ENCODE data around the gene CLBA1.

CLBA1 gene

DNA sequence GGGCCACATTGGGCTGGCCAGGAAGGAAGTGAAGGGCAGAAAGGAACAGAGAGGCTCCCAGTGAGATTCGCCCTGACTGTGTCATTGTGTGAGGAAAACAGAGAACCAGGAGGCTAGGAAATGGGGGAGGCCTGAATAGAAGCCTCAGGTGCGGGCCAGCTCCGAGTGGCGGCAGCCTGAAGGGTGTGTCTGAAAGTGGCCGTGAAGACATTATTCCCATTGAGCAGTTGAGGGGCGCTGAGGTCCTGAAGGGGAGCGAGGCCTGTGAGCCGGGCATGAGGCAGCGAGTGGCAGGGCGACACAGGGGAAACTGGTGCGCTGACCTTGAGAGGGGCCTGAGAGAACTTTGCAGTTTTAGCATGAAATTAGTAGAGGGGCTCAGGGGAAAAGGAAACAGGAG is 6.9 kb downstream of the CLBA1 start:
- no peak for FAIRE-seq
- DNase-seq (ENCODE audit: insufficient read length) = no peak
- no peak for TF ChIP-seq POLR2A (IDR thresholded peaks at IDR 0.05; ENCODE audit: low read depth, low read length)
- no peak for TF ChIP-seq TAF1 (IDR thresholded peaks at IDR 0.05; ENCODE audit: borderline replicate concordance, low read depth, low read length)
- no peak for TF ChIP-seq POLR2AphosphoS5 (IDR thresholded peaks at IDR 0.05; ENCODE audit: low read depth, low read length)

DNA sequence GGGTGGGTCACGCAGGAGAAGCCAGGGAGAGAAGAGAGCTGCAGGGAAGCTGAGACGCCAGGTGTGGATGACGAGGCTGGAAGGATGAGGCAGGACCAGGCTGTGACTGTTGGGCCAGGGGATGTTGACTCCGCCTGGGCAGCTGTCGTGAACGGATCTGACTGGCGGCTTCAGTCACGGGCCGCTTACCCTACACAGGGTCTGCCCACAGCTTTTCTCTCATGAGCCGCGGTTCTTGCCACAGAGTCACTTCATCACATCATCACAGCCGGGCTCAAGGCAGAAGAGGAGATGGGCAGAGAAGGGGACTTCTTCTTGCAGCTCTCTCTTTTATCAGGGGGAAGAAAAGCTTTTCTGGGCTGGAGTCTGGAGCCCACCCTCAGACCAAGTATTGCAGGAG is 7.7 kb downstream of the CLBA1 start:
- TF ChIP-seq POLR2AphosphoS5 (IDR thresholded peaks at IDR 0.05; ENCODE audit: low read depth, low read length) (no peak), POLR2A (IDR thresholded peaks at IDR 0.05; ENCODE audit: low read depth, low read length) (no peak), TAF1 (IDR thresholded peaks at IDR 0.05; ENCODE audit: borderline replicate concordance, low read depth, low read length) (no peak)
- DNase-seq (ENCODE audit: insufficient read length) (no peak), FAIRE-seq (no peak)

DNA sequence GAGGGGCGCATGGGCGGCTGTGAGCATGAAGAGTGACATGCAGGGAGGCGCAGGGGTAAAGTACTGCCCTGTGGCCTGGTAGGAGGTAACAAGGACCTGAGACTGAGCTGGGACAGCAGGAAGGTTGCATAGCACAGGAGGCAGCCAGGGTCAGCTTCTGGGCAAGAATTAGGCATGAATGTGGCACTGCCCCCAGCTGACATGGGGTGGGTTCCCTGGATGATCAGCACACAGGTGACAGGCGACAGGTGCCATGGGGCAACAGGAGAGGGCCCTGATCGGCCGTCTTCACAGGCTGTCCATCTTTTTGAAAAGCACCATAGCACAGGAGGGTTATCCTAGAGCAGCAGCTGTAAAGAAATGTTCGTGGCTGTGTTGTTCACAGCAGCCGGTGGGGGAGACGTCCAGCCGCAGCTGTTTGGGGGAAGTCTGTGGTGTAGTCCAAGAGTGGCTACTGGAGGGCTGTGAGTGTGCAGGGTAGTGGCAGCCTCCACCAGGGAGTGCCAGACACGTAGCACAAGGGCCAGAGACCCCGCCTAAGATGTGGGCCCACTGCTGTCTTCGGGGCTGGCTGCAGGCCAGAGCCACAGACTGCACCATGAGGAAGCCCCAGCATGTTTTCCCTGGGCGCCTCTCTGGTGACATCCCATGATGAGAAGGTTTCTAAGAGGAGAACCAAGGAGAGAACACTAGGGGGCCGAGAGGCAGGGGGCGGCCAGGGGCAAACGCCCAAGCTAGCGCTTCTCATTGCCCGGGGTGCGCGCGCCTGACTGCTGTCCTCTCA is 8.4 kb downstream of the CLBA1 start:
- FAIRE-seq (no peak), DNase-seq (ENCODE audit: insufficient read length) (no peak)
- TF ChIP-seq POLR2AphosphoS5 (IDR thresholded peaks at IDR 0.05; ENCODE audit: low read depth, low read length) (no peak), TAF1 (IDR thresholded peaks at IDR 0.05; ENCODE audit: borderline replicate concordance, low read depth, low read length) (no peak), POLR2A (IDR thresholded peaks at IDR 0.05; ENCODE audit: low read depth, low read length) (no peak)

DNA sequence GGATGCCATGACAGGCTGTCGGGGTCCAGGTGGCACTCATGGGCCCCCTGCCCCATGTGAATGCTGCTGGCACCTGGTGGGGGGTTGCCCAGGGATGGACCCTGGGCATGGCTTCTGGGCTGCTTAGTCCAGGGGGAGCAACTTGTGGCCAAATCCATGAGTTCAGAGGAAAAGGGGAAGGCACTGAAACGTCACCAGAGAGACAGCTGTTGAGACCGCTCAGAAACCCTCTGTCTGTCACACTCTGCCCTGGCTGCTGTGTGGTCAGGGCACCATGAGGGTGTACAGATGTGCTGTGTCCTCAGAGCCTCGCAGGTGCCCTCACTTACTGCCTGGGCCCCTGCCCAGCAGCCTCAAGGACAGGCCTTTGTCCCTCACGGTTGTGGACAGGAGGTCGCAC is 9.4 kb downstream of the CLBA1 start:
- DNase-seq (ENCODE audit: insufficient read length) (no peak), FAIRE-seq (no peak)
- TF ChIP-seq TAF1 (IDR thresholded peaks at IDR 0.05; ENCODE audit: borderline replicate concordance, low read depth, low read length) (no peak), POLR2AphosphoS5 (IDR thresholded peaks at IDR 0.05; ENCODE audit: low read depth, low read length) (no peak), POLR2A (IDR thresholded peaks at IDR 0.05; ENCODE audit: low read depth, low read length) (no peak)

DNA sequence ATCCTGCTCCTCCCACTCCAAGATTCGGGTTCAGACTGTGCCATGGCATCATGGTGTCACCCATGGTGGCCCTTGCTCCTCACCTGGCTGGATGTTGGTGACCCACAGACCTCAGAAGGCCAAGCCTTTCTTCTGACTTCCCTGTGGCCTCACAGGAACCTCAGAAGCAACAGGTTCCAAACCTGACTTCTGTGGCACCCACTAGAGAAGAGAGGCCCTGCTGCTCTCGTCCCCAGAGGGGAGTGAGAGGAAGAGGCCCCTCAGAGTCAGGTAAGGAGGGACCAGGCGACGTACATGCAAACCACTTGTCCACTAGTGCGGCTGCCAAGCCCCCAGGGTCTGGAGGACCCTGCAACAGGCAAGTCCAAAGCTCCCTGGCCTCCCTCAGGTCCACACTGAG is 10.4 kb downstream of the CLBA1 start:
- no peak for TF ChIP-seq POLR2A (IDR thresholded peaks at IDR 0.05; ENCODE audit: low read depth, low read length)
- no peak for TF ChIP-seq TAF1 (IDR thresholded peaks at IDR 0.05; ENCODE audit: borderline replicate concordance, low read depth, low read length)
- no peak for TF ChIP-seq POLR2AphosphoS5 (IDR thresholded peaks at IDR 0.05; ENCODE audit: low read depth, low read length)
- no peak for DNase-seq (ENCODE audit: insufficient read length)
- no peak for FAIRE-seq

DNA sequence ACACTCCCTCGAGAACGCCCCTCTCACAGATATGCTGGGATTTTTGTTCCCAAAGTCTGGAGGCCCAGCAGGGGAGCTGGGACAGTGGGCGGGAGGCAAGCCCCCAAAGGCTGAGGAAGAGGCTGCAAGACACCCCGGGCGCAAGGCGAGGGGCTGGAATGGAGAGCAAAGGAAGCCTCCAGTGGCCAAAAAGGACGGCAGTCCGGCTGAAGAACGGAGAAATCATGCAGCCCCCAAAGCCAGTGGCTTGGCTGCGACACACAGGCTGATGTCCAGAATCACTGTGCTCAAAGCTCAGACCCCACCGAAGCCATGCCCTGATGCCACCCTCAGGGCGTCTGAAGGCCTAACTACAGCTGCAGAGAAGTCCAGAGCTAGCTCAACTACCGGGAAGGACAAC is 10.9 kb downstream of the CLBA1 start:
- no peak for DNase-seq (ENCODE audit: insufficient read length)
- no peak for TF ChIP-seq POLR2A (IDR thresholded peaks at IDR 0.05; ENCODE audit: low read depth, low read length)
- no peak for TF ChIP-seq TAF1 (IDR thresholded peaks at IDR 0.05; ENCODE audit: borderline replicate concordance, low read depth, low read length)
- TF ChIP-seq POLR2AphosphoS5 (IDR thresholded peaks at IDR 0.05; ENCODE audit: low read depth, low read length) = no peak
- no peak for FAIRE-seq

DNA sequence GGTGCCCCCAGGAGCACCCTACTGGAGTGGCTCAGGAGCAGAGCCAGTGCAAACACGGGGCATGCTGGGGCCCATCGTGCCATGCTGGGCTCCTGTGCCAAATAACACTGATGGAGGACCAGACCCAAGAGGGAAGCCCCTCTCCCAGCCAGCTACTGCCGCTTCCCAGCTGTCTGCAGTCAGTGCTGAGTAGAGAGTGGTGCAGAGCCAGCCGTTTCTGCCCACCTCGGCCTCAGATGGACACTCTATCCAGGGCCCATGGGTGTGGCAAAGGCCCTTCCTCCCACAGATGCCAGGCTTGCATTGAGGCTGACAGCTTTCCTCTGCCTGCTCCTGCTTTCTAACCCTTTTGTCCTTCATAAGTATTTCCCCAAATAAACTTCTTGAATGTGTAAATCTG is 13.2 kb downstream of the CLBA1 start:
- DNase-seq (ENCODE audit: insufficient read length) (no peak), FAIRE-seq (no peak)
- TF ChIP-seq TAF1 (IDR thresholded peaks at IDR 0.05; ENCODE audit: borderline replicate concordance, low read depth, low read length) (no peak), POLR2AphosphoS5 (IDR thresholded peaks at IDR 0.05; ENCODE audit: low read depth, low read length) (no peak), POLR2A (IDR thresholded peaks at IDR 0.05; ENCODE audit: low read depth, low read length) (no peak)

DNA sequence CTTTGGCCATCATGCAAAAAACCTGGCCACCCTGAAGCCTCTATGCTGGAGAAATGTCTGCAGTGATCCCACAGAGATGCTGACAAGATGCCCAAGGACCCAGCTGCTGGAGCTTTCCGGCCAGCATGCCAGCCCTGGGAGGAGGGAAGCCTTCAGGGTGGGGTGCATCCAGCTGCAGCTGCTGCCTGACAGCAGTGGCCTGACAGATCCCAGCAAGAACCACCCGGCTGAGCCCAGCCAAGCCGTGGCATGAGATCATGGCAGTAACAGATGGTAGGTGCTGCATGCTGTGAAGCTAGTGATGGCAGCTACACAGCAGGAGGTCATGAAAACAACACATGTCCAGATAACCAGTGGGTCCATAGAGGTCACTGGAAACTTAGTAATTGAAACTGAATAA is 13.8 kb downstream of the CLBA1 start:
- no peak for TF ChIP-seq TAF1 (IDR thresholded peaks at IDR 0.05; ENCODE audit: borderline replicate concordance, low read depth, low read length)
- TF ChIP-seq POLR2A (IDR thresholded peaks at IDR 0.05; ENCODE audit: low read depth, low read length) = no peak
- no peak for TF ChIP-seq POLR2AphosphoS5 (IDR thresholded peaks at IDR 0.05; ENCODE audit: low read depth, low read length)
- FAIRE-seq = no peak
- DNase-seq (ENCODE audit: insufficient read length) = no peak

DNA sequence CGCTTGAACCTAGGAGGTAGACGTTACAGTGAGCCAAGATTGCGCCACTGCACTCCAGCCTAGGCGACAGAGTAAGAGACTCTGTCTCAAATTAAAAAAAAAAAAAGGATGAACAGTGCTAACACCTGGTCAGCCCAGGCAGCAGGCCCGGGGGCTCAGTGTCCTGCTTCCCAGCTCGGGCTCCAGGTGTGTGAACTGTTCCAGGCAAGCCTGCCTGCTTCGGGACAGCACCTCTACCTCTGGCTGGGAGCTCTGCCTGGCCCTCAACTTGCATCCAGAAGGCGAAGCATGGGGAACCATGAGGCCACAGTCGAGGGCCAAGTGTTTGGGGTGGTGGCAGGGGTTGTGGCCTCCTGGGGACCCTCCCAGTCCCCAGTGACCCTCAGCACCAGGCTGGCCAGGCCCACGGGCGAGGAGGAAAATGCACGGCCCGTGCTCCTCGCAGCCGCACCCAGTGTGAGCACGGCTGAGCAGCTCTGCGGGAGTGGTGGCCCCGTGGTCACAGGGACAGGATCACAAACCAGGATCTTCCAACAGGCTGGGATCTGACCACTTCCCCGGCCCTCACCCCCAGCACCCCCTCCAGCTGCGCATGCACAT is 19.8 kb downstream of the CLBA1 start:
- no peak for DNase-seq (ENCODE audit: insufficient read length)
- FAIRE-seq = no peak
- TF ChIP-seq POLR2AphosphoS5 (IDR thresholded peaks at IDR 0.05; ENCODE audit: low read depth, low read length) = no peak; the same call in 1 of the 2 replicates
- TF ChIP-seq POLR2A (IDR thresholded peaks at IDR 0.05; ENCODE audit: low read depth, low read length) = no peak
- TF ChIP-seq TAF1 (IDR thresholded peaks at IDR 0.05; ENCODE audit: borderline replicate concordance, low read depth, low read length) = no peak

DNA sequence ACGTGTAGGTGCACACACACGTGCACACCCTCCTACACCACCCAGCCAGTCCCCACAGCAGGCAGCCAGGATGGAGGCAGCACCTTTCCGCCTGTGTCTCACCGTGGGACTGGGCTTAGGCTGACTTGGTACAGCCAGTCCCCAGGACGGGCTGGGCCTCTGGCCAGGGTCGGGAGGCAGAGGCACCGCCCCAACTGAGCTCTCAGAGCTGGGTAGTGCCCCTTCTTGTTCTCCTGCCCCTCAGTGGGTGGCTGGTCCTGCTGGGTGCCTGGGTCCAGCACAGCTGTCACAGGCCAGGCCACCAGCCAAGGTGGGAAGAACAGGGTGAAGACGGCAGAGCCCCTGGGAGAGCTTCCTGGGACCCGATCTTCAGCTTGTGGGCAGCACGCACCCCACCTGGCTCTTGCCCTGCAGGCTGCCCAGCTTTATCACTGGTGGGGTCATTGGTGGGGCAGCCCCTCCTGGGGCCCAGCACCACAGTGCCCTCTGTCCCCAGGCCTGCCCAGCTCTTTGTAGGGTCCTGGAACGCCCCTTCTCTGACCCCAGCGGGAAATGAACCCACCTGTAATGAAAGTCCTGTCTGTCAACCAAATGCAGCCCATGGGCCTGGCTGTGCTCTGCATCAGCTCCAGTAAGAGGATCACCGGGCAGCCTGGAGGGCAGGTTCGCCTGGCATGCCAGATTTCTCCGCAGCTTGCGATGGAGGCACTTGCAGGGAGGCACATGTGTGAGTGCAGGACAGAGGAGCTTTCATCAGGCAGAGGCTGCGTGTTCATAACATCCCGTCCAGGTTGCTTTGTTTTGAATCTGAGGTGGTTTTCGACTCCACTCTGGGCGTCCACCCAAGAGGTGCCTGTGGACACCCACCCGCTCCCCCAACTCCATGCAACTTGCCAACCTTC is 20.6 kb downstream of the CLBA1 start:
- FAIRE-seq (no peak), DNase-seq (ENCODE audit: insufficient read length) (no peak)
- peak; percentile 55 for TF ChIP-seq POLR2AphosphoS5 (IDR thresholded peaks at IDR 0.05; ENCODE audit: low read depth, low read length)
- no peak for TF ChIP-seq TAF1 (IDR thresholded peaks at IDR 0.05; ENCODE audit: borderline replicate concordance, low read depth, low read length)
- TF ChIP-seq POLR2A (IDR thresholded peaks at IDR 0.05; ENCODE audit: low read depth, low read length) = peak; percentile 38; the same call in 1 of the 2 replicates

DNA sequence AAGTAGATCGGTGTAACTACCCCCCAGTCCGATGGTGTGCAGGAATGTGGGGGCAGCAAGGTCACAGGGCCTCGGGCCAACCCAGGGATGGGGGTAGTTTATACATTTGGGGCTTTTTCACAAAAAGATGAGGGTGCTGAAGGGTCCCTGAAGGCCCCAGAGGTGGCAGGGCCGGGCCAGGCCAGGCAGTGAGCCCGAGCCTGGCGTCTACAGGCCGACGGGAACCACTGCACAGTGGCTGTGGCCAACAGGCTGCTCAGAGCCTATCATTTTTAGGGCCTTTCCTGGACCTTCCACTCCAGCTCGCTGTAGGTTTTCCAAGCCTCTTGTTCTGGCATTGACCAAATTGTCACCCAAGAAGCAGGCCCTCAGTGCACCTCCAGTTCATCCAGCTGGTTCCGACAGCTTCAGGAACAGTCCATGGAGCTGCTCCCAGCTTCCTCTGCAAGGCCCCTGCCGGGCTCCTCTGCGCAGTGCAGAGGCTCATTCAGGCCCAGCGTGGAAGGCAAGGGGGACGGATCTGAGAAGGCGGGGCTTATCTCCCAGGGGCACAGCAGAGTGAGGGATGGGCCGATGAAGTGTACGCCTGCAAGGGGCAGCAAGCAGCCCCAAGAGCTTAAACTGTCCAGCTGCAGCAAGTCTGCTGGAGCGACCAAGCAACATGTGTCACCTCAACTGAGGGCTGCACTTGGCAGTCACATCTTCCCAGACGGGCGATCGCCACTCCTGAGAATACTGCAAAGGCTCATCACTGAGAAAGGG is 21.4 kb downstream of the CLBA1 start:
- FAIRE-seq (no peak), DNase-seq (ENCODE audit: insufficient read length) (no peak)
- TF ChIP-seq POLR2A (IDR thresholded peaks at IDR 0.05; ENCODE audit: low read depth, low read length) (no peak), TAF1 (IDR thresholded peaks at IDR 0.05; ENCODE audit: borderline replicate concordance, low read depth, low read length) (no peak), POLR2AphosphoS5 (IDR thresholded peaks at IDR 0.05; ENCODE audit: low read depth, low read length) (no peak)
